ENCODE results near the gene HNRNPH3.

The HNRNPH3 gene

GRCh38 chr10:68340358-68341080, 8.7 kb downstream of the HNRNPH3 start:
- TF ChIP-seq, protein P1, sequence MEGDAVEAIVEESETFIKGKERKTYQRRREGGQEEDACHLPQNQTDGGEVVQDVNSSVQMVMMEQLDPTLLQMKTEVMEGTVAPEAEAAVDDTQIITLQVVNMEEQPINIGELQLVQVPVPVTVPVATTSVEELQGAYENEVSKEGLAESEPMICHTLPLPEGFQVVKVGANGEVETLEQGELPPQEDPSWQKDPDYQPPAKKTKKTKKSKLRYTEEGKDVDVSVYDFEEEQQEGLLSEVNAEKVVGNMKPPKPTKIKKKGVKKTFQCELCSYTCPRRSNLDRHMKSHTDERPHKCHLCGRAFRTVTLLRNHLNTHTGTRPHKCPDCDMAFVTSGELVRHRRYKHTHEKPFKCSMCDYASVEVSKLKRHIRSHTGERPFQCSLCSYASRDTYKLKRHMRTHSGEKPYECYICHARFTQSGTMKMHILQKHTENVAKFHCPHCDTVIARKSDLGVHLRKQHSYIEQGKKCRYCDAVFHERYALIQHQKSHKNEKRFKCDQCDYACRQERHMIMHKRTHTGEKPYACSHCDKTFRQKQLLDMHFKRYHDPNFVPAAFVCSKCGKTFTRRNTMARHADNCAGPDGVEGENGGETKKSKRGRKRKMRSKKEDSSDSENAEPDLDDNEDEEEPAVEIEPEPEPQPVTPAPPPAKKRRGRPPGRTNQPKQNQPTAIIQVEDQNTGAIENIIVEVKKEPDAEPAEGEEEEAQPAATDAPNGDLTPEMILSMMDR (IDR thresholded peaks at IDR 0.05; ENCODE audit: insufficient read depth, low read depth, low read length, missing control alignments), result no peak
- no peak for DNase-seq (ENCODE audit: low read depth)
- no peak overlapping the region for H3K4me3 ChIP-seq (ENCODE audit: low read length)

- DNase-seq (ENCODE audit: low read depth), result peak; percentile 21
- H3K4me3 ChIP-seq (ENCODE audit: low read length), result no peak overlapping the region
- TF ChIP-seq, protein P1 (IDR thresholded peaks at IDR 0.05; ENCODE audit: insufficient read depth, low read depth, low read length, missing control alignments), result no peak
Observed at GRCh38 chr10:68342909-68343516, 11.1 kb downstream of the HNRNPH3 start.

GRCh38 chr10:68345621-68346020, 13.8 kb downstream of the HNRNPH3 start:
- no peak for DNase-seq (ENCODE audit: low read depth)
- TF ChIP-seq, protein P1 (IDR thresholded peaks at IDR 0.05; ENCODE audit: insufficient read depth, low read depth, low read length, missing control alignments), result no peak
- no peak overlapping the region for H3K4me3 ChIP-seq (ENCODE audit: low read length)

GRCh38 chr10:68346774-68347173, 14.9 kb downstream of the HNRNPH3 start:
- TF ChIP-seq, protein P1 (IDR thresholded peaks at IDR 0.05; ENCODE audit: insufficient read depth, low read depth, low read length, missing control alignments), result no peak
- no peak for DNase-seq (ENCODE audit: low read depth)
- H3K4me3 ChIP-seq (ENCODE audit: low read length), result no peak overlapping the region

DNA sequence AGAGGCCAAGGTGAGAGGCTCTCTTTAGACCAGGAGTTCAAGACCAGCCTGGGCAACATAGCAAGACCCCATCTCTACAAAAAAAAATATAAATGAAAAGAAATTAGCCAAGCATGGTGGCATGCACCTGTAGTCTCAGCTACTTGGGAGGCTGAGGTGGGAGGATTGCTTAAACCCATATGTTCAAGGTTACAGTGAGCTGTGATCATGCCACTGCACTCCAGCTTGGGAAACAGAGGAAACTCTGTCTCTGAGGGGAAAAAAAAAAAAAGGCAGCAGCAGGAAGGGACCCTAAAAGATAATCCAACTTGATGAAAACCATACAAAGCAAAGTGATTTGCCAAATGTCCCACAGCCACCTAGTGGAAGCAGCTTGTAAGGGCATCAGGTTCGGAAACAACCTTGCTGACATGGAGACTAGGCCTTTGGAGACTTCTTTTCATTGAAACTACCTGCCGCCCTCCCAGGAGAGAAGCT, 16.4 kb downstream of the HNRNPH3 start:
- DNase-seq (ENCODE audit: low read depth), result peak; percentile 61
- TF ChIP-seq, protein P1 (IDR thresholded peaks at IDR 0.05; ENCODE audit: insufficient read depth, low read depth, low read length, missing control alignments), result peak; percentile 81
- H3K4me3 ChIP-seq (ENCODE audit: low read length), result no peak overlapping the region

DNA sequence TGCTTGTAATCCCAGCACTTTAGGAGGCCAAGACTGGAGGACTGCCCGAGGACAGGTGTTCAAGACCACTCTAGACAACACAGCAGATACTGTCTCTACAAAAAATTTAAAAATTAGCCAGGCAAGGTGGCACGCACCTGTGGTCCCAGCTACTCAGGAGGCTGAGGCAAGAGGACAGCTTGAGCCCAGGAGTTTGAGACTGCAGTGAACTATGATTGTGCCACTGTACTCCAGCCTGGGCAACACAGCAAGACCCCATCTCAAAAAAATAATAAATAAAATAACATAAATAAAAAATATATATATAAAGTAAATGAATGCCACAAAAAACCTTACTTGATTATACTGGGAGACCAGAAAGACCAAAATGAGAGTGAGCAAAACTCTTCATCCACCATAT, 21.7 kb downstream of the HNRNPH3 start:
- H3K4me3 ChIP-seq (ENCODE audit: low read length), result no peak overlapping the region
- TF ChIP-seq, protein P1 (IDR thresholded peaks at IDR 0.05; ENCODE audit: insufficient read depth, low read depth, low read length, missing control alignments), result no peak
- no peak for DNase-seq (ENCODE audit: low read depth)

All from epithelial cell of esophagus (primary cell).